GM18505 (cell line): Measurements from ENCODE around the gene COBLL1.
"Not testable (repeated sequence)": the region's sequence is repeated elsewhere in the genome, so short reads cannot be mapped to it uniquely, and the experiment has no call there.

Experiments
- ATAC-seq: cut with Tn5 transposase; IDR thresholded peaks from one replicate; pipeline ENCODE4 v1.9.1; 2021; ENCODE audit not compliant: unreplicated experiment
- POLR2A ChIP-seq: IDR thresholded peaks from 4 replicates; pipeline ENCODE4 v1.6.1; 2011; ENCODE audit warnings: borderline replicate concordance; ENCODE audit not compliant: insufficient read depth, insufficient read length; ENCODE audit errors: extremely low read depth

The COBLL1 gene

GRCh38 chr2:164735309-164735919, 106.2 kb downstream of the COBLL1 start:
- TF ChIP-seq POLR2A: no peak
- no peak for ATAC-seq

- no peak for ATAC-seq
- TF ChIP-seq POLR2A: no peak
These were observed 107.4 kb downstream of the COBLL1 start for GRCh38 chr2:164734196-164734595.

- no peak for TF ChIP-seq POLR2A
- no peak for ATAC-seq
These were observed 116.1 kb downstream of the COBLL1 start for GRCh38 chr2:164725542-164725941.

GRCh38 chr2:164722616-164723338, 118.8 kb downstream of the COBLL1 start:
- no peak for TF ChIP-seq POLR2A
- ATAC-seq: no peak

GRCh38 chr2:164721430-164721829, 120.2 kb downstream of the COBLL1 start:
- ATAC-seq: no peak

GRCh38 chr2:164719996-164720941, 121.4 kb downstream of the COBLL1 start:
- ATAC-seq: no peak
- TF ChIP-seq POLR2A: no peak

More at GRCh38 chr2:164721430-164721829, 120.2 kb downstream of the COBLL1 start:
- TF ChIP-seq POLR2A: no peak

GRCh38 chr2:164717000-164717803, 124.4 kb downstream of the COBLL1 start:
- no peak for ATAC-seq
- TF ChIP-seq POLR2A: no peak

GRCh38 chr2:164714471-164714870, 127.2 kb downstream of the COBLL1 start:
- no peak for TF ChIP-seq POLR2A
- no peak for ATAC-seq

- no peak for TF ChIP-seq POLR2A
- ATAC-seq: no peak
These were observed 129.9 kb downstream of the COBLL1 start for GRCh38 chr2:164711766-164712138.

GRCh38 chr2:164710837-164711765, 130.5 kb downstream of the COBLL1 start:
- TF ChIP-seq POLR2A: no peak
- no peak for ATAC-seq

GRCh38 chr2:164710252-164710836, 131.3 kb downstream of the COBLL1 start:
- ATAC-seq: not testable (repeated sequence)
